Astrocyte of the hippocampus (primary cell): ENCODE measurements around the gene SNF8.
A peak's percentile ranks its signal among the peaks of the same experiment; 100 is the strongest.

Source experiments
- DNase-seq: peaks from one replicate; pipeline ENCODE4 v3.0.0; 2011; ENCODE audit warnings: low read depth, low spot score

The SNF8 gene

DNA sequence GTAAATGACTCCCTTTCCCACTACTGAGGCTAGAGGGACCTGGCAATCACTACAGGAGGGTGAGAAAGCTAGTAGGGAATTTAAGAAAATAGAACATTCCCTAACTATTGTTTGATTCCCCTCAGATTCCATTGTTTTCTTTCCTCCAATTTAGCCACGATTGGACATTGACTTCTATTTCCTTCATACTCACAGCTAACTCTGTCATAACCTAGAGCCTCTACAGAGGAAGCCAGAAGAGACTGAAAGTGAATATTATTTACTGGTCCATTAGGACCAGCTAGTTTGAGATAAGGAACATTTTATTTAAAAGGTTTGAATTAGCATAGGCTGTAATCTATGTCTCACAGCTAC, 14.9 kb downstream of the SNF8 start:
- no peak for DNase-seq

DNA sequence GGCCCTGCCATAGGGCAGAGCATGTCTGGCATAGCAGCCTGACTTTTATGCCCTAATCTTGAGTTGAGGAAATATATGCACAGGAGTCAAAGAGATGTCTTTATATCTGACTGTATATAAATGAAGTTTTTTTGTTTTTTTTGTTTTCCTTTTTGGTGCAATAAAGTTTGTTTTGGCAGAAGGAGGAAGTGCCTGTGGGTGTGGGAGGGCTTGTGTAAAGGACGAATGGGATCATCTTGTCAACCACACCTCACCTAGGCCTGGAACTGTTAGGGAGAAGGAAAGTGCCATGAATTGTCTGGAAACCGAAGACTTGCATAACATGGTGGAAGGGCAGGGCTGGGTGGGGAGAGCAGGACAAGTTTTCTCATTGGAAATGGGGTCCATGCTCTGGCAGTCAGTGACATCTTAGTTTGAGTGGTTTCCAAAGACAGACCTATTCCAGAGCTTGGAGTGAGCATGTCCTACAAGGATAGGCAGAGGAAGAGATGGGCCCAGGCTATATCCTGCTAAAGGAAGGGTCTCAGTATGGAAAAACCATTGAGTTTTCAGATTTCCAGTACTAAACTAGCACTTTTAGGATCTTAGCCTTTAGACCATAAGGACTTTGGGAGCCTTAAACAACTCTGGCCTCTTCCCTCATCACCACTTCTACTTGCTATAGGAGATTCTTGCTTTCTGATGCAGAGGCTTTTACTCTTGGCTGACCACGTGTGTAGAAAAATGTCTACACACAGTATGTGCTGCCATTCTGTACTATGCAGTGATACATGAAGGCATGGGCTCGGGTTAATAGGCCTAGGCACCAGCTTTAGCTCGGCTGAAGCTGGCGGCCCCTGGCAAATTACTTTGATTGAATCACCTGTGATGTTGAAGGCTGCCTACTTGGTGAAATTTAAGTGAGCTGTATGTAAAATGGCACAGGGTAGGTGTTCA, 15.5 kb downstream of the SNF8 start:
- peak; percentile 18 for DNase-seq

DNA sequence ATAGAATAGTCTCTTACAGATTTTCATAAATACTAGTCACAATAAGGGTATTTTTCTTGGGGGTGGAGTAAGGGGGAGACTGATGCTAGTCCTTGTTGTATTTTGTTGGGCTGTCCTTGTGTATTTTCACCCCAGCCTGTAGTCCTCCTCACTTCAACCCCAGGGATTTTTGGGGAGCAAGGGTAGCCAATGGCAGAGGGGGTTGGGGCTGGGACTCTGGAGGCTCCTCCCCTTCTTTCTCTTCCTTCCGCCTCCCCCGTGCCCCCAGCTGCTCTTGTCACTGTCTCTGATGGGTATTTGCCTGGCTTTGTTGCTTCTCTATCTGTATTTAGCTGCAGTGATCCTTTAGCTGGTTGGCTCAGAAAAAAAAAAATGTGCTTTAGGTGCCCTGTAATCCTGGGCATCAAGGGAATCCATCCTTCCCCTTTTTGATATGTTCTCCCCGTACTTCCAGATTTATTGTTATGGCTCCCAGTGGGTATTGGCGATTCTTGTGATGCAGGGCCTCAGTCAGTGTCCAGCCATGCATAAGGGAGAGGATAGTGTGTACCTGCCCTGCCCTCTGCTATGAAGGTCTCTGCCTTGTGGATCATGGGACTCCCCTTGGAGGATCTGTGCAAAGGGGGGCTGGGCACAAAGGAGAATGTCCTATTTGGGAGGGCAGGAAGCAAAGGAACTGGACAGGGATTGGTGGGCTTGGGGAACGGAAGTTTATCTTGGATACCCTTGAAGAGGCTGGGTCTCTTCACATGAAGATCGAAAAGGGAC, 16.5 kb downstream of the SNF8 start:
- no peak for DNase-seq

DNA sequence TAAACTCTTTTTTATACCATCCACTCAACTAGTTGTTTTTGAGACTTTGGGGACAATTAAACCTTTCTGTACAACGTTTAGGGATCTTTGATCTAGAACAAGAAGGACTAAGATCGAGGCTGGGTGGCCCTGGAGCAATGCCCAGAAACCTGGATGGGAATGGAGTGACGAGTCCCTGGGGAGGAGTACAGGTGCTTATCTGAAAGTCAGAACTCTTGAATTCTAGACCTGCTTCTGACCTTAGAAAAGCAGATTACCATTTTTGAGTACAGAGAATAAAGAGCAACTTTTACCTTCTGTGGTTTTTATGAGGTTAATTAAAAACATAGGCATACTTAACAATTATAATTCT, 18.7 kb downstream of the SNF8 start:
- no peak for DNase-seq

DNA sequence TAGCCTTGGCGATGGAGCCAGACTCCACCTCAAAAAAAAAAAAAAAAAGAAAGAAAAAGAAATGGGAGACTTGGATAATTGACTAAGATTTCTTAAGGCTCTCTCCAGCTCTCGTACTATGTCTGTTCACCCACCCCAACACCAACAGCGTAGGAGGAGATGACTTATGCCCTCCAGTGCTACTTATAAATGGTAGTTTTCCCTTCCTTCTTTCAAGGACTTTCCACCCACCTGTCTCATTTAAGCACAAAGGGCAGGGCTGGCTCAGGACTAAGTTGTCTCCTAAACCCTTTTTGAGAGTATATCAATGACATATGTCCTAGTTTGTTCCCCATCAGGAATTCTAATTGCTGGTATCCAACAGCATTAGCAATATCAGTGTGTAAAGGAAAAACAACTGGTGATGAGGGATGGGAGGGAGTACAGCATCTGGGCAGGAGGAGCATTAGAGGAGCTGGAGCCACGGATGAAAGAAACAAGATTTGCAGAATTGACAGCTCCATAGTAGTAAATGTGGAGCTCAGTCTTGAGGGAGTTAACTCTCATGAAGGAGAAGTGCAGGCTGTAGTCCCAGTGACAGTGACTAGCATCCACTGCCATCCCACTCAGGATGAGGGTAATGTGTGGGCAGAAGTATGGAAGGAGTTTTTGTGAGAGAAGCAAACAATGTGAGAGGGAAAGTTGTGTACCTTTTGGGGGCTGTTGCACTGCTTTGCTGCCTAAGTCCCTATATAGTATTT, 19.2 kb downstream of the SNF8 start:
- DNase-seq = no peak

DNA sequence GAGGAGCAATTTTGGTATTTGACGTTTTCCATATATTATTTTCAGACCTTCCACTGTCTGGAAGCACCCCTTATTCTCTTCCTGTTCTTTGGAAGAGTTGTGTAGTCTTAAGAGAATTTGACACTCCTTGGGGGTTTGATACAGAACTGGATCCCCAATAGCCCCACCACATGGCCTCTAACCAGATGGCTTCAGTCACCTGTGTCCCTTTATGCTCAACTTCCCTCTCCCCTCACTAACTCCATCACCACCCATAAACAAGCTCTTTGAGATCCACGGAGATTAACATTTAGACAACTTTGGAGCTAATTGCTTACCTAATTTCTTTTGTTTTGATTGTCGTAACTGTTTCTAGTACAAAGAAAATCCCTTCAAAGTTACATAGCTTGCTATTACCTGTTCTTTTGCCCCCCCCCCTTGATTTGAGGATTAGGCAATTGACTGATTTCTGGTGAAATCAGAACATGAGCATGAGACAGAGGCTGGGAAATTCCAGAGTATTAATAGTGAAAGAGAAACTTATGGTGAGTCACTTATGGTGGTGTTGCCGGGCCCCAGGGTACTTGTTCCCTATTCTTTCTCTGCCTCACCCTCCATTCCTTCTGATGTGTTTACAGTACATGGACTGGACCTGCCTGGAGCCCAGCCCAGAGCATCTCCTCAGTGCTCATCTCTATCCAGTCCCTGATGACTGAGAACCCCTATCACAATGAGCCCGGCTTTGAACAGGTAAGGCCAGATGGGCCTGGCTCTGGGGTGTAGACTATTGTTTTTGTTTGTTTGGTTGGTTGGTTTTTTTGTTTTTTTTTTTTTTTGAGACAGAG, 29.0 kb downstream of the SNF8 start:
- DNase-seq = peak; percentile 90

DNA sequence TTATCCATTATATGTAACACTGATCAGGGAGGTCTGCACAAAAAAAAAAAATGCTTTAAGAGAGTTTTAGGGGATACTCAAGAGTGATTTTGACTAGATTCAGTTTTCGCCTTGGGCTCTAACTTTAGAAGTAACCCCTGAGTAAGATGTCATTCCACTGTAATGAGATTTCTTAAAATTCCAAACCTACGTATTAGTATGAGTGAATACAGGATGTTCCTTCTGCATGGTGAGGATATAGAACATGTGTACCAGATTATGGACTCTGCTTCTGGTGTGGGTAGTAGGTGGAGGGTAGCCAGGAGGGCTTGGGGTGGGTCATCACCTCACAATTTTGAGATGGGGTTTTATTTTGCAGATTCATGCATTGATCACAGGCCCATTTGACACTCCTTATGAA, 32.2 kb downstream of the SNF8 start:
- no peak for DNase-seq

DNA sequence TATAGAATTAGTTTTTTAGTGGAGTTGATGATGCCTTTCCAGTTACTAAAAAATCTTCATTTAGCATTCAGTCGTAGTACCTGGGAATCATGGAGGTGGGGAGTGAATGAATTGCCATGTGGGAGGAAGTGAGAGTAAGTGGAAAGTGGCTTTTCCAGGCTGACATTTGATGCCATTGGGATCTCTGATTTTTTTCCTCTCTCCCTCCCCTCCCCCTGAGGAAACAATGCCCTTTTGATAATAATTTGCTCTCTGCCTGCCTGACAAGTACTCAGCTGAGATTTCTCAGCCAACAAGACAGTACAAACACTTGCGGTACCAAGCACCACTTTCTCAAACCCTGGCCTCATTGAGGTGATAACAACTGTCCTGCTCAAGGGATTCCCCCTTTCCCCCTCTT, 34.3 kb downstream of the SNF8 start:
- DNase-seq = no peak

DNA sequence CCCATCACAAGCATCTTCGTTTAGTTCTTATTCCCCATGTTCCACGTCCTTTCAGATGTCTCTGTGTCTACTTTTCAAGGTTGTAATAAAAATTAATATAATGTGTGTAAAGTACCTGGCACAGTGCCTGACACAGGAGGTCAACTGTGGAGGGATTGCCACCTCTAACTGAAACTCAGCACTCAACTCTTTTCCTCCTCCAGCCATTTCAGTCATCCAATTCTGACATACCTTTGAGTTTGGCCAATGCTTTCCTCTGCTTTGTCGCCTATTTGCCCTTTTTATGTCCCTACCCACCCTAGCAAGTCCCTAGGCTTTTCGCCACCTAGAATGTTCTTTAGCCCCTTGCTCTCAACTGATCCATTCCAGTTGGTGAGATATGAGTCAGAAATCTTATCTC, 34.9 kb downstream of the SNF8 start:
- peak; percentile 27 for DNase-seq

DNA sequence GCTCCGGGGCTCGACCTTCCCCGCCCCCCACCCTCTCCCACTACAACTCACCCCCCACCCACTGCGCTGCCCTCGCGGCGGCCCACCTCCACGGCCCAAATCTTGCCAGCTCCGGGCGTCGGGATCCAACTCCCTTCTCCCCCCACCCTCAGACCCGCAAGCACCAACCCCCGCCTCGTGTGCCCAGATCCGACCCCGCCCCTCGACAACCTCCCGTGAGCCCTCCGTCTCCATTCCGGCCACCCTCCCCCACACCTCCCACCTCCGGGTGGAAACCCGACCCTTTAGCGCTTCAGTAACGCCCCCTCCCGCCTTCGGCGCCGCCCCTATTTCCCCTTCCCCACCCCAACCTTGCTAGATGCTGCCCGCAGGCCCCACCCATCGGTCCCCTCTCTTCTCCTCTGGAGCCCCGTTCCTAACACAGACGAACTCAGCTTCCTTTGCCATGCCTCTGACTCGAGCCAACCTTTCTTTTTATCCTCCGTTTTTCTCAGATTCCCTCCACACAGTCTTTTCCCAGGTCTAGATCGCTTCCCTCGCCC, 35.7 kb downstream of the SNF8 start:
- DNase-seq = peak; percentile 96

DNA sequence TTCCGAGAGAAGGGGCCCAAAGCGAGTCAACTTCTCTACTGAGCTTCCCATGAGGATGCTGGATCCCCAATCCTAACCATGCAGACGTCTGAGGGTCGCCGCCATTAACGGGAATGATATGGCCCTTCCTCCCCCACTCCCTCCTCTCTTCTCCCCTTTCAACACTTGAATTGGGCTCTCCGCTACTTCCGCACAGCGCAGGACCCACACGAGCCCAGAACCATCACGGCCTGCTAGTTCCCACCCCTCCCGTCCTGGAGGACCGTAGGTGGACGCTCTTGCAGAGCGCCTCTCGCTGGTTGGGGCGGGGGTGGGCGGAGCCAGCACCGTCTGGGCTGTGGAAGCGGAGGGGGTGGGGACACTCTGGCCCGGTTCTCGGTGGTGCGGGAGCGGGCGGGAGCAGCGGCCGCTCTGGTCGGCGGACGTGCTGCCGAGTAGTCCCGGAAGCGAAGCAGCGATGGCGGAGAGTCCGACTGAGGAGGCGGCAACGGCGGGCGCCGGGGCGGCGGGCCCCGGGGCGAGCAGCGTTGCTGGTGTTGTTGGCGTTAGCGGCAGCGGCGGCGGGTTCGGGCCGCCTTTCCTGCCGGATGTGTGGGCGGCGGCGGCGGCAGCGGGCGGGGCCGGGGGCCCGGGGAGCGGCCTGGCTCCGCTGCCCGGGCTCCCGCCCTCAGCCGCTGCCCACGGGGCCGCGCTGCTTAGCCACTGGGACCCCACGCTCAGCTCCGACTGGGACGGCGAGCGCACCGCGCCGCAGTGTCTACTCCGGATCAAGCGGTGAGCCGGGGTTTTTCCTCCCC, 36.4 kb downstream of the SNF8 start, which contains the start of gene UBE2Z:
Gene UBE2Z, plus strand, starts transcription at position 361 of the 797 bp plus-strand sequence. Its CDS starts 97 bp downstream, at position 458.
- peak; percentile 98 for DNase-seq

DNA sequence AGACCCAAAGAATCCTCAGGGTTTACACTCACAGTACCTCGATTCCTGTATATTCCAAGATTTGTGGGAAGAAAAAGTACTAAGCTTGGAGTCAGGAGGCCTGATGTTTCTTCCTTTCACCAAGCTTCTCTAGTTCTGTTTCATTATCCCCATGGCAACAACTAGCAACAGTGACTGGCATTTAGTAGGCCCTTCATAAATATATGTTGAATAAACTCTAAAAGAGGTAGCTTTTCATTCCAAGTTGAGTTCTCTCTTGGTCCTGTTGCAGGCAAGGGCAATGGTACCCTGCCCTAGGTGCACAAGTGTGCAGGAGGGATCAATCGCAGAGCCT, 37.0 kb downstream of the SNF8 start:
- peak; percentile 67 for DNase-seq

DNA sequence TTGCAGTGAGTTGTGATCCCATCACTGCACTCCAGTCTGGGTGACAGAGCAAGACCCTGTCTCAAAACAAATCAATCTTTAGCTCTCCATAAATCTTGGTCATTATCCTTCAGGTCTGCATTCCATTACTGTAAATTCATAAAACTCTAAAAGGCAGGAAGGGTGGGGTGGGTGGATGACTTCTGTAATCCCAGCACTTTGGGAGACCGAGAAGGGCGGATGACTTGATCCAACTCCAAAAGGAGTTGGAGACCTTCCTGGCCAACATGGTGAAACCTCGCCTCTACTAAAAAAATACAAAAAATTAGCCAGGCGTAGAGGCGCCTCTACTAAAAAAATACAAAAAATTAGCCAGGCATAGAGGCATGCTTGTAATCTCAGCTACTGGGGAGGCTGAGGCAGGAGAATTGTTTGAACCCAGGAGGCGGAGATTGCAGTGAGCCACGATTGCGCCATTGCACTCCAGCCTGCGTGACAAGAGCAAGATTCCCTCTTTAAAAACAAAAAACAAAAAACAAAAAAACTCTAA, 38.6 kb downstream of the SNF8 start:
- no peak for DNase-seq

DNA sequence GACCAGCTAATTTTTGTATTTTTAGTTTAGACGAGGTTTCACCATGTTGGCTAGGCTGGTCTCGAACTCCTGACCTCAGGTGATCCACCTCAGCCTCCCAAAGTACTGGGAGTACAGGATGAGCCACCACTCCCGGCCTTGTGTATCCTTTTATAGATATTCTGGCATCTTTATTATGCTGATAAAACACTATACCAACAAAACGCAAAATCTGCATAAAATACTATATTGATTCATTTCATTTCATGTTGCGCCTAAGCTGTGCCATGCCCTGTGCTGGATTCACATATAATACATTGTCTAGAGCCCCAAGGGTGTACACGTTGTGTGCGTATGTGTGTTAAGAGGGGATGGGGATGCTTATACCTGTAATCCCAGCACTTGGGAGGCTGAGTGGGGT, 40.2 kb downstream of the SNF8 start:
- no peak for DNase-seq

DNA sequence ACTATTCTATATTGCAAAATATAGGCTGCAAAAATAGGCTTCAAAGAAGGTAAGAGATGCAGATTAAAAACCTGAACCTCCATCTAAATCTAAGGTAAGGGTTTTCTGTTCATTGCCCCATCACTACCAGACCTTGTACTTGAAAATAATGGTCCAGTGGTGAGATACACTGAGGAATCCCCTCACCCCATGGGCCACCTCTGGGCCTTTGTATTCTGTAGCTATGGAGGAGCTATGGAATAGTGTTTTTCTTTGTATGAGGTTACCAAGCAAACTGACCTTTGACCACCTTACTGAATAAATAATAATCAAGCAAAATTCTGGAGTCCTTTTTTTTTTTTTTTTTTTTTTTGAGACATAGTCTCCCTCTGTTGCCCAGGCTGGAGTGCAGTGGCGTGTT, 41.2 kb downstream of the SNF8 start:
- no peak for DNase-seq

DNA sequence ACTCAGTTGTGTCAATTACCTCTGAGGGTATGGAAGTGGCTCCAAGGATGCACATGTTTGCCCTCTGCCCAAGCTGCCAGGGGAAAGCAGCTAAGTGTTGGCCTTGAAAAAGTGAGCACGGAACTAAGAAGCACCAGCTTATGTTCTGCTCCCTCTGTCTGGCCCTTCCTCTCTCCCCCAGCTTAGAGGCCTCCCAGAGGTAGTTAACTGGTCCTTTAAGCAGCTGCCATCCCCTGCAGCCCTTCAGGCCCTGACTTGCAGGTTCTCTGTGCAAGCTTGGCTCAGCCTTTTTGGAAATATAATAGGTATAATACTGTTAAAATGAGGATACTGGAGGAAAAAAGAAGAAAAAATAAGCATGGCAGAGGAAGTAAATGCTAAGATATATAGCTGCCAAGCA, 43.4 kb downstream of the SNF8 start:
- DNase-seq = no peak

DNA sequence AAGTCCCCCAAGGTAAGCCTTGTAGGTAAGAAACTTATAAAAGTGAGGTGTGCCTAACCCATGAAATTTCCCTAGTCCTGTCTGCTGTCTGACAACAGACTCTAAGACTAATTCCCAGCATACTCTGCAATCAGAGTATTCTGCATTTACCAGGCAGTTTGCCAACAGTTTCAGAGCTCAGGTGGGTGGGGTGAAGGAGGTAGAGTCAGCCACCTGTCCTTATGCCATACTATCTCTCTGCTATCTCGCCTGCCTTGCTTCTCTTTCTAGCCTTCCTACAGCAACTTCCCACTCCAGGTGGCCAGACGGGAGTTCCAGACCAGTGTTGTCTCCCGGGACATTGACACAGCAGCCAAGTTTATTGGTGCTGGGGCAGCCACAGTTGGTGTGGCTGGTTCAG, 49.8 kb downstream of the SNF8 start:
- DNase-seq = no peak

DNA sequence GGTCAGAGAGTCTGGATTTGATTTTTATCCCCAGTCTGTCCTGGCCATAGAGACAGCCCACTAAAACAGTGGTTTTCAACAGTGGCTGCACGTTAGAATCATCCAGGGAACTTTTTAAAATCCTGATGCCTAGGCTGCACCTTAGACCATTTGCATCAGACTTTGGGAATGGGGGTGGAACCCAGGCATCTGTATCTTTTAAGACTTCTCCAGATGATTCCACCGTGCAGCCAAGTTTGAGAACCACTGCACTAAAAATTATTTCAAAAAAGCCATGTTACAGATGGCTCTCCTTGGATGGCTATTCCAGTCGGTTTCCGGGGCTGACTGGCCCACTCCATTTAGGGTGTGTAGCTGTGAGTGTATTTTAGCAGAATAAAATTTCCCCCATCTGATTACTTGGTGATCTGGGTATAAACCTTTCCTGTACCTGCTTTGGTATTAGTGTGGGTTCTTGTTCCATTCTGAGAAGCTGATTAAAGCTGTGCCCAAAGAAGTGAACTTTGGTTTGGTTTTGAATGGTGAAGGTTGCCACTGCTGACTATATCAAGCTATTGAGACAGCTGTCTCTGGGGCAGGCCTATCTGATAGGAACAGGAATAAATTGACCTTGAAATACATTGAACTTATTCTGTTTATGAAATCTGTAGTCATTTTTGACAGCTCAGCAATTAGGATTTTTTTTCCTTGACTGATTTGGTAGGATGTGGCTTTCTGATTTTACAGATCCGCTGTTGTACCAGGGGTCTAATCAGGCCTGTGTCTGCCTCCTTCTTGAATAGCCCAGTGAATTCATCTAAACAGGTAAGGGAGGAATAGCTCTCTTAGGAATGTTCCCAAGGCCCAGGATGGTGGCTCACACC, 50.8 kb downstream of the SNF8 start:
- no peak for DNase-seq

DNA sequence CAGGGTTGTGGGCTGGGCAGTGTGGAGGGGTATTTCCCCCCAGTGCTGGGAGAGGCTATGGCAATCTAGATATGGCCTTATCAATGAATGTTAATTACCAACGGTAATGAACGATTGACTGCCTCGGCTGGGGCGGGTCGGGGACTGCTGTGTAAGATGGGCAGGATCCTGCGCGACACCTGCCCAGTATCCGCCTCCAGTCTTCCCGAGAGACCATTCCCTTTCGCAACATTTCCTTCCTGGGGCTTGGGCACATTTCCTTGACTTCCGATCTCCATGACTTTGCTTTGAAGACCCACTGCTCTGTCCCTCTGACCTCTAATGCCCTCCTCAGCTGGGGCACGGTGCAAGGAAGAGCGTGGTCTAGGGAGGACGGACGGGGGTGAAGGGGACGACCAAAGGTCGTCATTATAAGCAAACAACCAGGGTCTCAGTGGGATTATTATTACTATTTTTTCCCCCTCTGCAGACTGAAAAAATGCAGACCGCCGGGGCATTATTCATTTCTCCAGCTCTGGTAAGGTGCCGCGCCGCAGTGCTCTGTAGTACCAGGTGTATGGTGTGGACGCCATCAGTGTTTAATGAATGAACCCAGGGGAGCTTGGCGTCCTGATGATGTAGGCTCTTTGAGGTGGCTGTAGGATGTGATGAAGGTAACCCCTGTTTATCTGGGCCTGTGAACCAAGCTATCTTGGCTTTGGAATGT, 51.5 kb downstream of the SNF8 start:
- DNase-seq = no peak
